ENCODE data around the gene UBE3B. TPM values are rescaled to one million over a fixed set of nuclear protein-coding genes. Genes with fewer than 3 reads are reported as not detected.

Gene UBE3B
- polyA plus RNA-seq, 1 donor, result 22.3 TPM

DNA sequence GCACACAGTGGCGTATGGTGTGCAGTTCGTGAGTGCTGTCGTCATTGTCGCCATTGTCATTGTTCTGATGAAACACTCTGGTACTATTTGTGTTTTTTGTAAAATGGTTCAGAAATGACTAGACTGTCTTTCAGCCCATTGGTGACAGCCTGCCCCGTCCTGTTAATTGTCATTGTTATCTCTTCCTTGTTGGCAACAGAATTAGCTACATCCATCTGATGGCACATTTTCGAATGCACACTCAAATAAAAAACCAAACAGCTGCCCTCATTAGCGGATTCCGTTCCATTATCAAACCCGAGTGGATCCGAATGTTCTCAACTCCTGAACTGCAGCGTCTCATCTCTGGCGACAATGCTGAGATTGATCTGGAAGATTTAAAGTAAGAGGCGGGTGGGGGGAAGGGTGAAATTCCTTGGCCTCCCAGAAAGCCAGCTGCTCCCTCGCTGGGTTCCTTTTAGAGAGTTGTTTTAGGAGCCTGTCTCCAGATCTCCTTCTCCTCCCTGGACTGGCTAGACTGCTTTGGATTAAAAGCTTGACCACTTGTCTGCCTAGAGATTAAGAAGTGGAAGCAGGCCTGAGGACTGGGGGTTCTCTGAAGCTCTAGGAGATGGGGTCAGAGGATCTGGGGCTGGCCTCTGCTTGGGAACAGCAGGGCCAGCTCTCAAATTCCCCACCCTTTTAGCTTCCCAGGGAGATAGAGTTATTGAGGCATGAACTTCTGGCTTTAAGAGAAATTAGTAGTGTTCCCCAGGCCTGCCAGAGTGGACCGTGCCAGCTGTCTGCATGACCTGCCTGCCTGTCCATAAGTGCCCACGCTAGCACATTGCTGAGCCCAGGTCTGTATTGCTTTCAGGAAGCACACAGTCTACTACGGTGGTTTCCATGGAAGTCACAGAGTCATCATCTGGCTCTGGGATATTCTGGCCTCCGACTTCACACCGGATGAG, 52.5 kb downstream of the UBE3B start:
- DNase-seq (ENCODE audit: low read depth), result no peak

DNA sequence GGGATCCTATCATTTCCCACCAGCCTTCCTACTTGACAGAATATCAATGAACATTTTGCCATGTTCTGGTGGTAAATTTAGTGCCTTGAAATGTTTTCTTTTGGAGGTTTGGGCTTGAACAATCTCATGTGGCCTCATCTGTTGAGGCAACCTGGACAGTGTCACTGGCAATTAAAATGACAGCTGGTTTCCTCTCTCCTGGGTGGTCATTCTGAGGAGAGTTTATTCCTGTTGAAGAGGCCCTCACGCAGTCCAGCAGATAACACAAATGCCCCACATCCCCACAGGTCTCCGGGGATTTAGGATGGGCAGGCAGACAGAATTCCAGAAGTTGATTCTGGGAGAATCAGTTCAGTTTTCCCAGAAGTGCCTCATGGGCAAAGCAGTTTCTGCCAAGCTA, 54.0 kb downstream of the UBE3B start:
- DNase-seq (ENCODE audit: low read depth), result no peak

DNA sequence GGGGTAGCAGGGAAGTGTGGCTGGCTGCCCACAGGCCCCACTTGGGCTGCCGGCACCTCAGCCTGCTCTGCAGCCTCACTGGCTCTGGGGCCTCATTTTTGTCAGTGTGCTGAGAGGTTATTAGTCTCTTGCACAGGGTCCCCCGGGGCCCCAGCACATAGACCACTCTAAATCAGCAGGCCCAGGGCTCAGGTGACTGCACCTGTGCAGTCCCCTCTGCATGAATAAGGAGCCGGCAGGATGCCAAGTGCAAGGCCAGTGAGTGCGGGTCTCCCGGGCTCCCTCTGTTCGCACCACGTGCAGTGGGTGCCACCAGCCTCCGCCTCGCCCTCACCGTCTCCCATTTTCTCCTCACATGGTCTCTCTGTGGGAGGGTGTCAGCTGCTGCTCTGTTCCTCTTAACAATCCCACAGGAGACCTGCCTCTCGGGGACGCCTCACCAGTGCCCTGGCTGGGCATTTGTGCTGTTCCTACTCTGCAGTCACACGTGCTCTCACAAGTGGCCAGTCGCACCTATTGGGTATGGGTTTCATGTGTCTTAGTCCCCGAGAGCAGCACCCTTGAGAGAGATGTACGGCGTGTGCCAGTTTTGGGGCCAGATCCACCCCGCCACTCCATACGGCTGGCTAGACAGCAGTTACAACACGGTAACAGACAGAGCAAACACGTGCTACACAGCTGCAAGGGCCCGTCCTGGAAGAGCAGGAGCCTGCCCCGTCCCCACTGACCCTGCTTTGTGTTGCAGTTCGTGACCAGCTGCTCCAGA, 55.5 kb downstream of the UBE3B start:
- DNase-seq (ENCODE audit: low read depth), result no peak

DNA sequence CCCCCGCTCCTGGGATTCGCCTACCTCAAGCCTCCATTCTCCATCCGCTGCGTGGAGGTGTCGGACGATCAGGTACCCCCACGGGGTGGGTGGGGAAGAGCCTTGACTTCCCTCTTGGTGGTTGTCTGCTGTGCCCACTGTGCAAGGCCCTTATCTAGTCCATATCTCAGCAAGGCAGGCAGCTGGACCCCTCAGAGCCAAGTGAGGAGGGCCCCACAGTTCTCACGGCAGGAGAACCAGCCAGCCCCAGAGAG, 56.0 kb downstream of the UBE3B start:
- DNase-seq (ENCODE audit: low read depth), result no peak

DNA sequence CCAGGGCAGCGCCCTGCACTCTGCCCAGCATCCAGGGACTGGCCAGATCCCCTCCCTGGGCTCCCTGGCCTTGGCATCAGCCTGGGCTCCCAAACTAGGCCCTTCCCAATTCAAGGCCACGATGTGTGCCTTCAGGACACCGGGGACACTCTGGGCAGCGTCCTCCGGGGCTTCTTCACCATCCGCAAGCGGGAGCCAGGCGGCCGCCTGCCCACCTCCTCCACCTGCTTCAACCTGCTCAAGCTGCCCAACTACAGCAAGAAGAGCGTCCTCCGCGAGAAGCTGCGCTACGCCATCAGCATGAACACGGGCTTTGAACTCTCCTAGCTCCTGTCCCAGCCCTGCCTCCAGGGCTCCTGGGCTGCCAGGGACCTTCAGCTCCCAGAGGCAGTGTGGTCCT, 57.0 kb downstream of the UBE3B start:
- no peak for DNase-seq (ENCODE audit: low read depth)

DNA sequence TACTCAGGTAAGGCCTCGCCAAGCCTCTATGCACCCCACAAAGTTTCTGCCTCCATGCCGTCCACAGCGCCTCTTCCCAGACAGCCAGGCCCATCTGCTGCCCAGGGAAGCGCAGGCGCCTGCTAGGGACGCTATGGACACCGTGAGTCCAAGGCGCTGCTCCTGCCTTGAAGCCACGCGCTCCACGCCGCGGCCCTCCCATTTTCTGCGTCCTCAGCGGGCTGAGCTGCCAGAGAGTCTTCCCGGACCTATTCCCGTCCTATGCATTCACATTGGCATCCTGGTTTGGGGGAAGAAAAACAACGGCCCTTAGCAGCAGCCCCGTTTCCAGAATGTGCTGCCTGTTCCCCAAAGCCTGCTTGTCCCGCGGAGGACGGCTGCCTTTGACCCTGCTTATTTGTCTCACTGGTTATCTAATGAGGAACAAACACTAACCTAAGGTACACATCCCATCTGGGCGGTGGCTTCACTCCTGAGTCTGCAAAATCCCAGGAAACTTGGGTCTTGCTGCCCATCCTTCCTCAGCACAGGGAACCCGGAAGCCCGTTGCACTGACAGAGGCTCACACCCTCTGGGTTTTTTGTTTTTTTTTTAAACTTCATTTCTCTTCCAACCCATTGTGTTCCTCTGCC, 57.9 kb downstream of the UBE3B start:
- DNase-seq (ENCODE audit: low read depth), result no peak

DNA sequence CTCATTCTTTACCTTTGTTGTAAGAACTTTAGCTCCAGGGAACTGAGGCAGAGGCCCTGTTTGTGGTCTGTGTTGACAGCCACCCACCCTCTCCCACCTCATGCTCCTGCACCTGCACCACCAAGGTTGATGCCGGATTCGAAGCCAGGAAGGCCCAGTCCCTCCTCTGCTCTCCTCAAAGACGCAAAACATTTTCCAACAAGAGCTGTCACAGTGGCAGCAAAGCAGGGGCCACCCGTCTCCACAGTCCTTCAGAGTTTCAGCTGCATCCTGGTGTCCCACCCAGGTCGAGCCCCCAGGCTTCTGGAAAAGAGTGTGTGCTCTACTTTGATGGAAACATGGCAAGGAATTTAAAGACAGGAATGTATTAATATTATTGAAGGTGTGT, 58.4 kb downstream of the UBE3B start:
- DNase-seq (ENCODE audit: low read depth), result no peak

DNA sequence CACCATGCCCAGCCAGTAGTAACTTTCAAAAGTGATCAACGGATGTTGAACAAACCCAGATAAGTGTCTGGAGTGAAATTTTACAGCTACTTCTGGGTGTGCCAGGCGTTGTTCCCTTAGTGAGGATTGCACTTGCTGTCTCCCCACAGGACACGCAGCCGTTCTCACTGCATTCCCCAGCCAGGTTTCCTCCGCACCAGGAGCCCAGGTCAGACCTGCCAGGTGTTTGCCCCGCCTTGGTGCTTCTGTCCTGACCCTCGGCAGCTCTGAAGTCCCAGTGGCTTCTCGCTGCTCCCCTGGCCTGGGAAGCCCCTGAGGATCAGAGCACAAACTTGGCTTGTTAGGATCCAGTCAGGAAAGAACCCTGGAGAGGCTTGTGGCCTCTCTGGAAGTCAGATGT, 59.7 kb downstream of the UBE3B start:
- DNase-seq (ENCODE audit: low read depth), result no peak

DNA sequence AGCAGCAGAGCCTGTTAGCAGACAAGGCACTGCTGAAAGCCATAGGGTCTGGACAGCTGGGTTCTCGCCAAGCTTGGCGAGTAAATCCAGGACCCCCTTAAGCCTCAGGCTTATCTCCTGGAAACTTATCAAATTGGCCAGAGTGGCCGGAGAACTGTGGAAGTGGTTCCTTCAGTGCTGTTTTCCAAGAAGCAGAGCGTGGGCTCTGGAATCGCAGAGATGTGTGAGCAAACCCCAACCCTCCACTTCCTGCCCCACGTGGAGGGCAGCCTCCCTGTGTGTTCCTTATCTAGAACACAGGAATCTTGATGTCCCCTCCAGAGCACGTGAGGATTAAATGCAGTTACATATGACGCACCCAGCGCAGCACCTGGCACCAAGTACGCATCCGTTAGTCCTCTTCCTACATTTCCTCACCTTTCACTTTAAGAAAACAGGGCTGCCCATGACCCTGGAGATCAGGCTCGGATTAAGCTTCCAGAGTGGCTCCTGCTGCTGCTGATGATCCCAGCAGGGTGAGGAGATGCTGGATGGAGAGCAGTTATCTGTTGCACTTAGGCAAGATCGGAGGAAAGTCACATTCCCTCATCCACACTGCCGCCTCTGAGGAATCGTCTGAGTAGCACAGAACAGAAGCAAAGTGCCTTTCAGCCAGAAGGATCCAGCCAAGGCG, 60.9 kb downstream of the UBE3B start:
- no peak for DNase-seq (ENCODE audit: low read depth)

DNA sequence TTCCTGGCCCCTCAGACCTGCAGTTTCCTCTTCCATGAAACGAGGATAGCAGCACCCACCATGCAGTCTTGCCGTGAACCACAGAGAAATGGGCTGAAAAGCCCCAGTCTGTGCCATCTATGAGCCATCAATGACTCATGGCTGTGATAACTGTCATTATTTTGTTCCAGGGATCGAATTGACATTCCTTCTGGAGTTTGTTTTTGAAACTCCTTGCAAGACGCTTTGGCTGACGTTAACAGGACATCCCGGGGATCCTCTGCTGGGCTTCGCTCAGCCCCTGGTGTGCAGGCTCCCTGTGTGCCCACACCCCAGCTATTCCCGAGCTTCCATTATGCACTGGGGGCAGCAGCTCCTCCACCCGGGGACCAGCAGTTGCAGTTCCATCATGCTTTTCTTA, 62.1 kb downstream of the UBE3B start:
- no peak for DNase-seq (ENCODE audit: low read depth)

DNA sequence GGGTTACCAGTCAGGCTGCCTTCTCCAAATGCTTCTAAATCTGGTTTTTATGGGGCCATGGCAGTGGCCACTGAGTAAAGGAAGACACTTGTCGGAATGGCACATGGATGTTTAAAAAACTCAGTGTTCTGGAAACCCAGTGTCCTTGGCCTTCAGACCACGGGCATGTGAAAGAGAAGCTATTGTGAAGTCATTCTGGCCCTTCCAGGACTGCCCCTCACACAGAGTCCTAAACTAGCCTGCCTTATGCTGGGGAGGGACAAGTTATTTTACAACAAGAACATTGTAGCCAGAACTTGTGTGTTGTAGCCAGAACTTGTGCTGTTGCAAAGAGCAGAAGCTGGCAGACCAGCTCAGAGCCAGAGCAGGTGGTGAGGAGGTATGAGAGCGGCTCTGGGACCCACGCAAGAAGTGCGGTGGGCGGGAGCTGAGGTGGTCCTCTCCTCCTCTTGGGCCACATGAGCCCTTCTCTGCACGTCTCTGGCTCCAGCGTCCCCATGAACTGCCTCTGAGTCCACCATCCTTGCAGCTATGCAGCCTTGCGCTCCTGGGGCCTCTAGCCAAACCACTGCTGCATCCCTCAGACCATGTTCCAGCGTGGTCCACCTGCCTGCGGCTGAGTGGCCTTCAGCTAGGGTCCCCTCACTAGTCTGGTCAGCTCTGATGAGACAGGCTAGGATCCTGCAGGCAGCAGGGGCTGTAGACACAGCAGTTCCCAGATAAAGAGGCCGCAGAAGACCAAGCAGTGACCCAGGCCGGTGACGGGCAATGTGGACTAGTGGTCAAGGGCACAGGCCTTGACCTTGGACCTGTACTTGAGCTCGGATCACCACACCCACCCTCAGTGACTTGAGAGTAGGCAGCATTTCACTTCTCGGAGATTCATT, 63.3 kb downstream of the UBE3B start:
- no peak for DNase-seq (ENCODE audit: low read depth)

DNA sequence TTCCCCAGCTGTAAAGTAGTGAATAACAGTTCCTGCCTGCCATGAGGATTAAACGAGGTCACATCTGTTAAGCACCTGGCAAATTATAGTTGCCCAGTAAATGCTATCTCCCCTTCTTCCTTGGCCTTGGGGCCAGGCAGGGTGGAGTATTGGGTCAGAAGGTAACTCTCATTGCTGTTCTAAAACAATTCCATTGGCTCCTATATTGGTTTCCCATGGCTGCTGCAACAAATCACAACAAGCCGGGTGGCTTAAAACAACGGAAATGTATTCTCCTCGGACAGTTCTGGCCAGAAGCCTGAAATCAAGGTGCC, 63.9 kb downstream of the UBE3B start:
- no peak for DNase-seq (ENCODE audit: low read depth)

DNA sequence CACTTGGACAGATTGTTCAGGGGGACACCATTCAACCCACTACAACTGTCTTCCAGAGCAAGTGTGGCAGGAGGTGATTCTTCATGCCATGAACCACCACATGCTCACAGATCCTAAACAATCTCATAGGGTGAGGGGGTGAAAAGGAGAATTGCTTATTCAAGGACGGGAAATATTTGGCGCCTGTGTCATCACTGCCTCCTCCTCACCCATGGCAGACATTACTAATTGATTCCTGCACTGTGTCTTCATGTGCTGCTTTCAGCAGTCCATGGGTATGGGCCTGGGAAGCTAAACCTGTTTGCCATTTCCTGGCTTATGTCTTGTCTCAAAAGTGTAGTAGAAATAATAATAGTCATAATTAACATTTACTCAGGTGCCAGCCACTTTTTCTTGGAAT, 64.6 kb downstream of the UBE3B start:
- DNase-seq (ENCODE audit: low read depth), result no peak

DNA sequence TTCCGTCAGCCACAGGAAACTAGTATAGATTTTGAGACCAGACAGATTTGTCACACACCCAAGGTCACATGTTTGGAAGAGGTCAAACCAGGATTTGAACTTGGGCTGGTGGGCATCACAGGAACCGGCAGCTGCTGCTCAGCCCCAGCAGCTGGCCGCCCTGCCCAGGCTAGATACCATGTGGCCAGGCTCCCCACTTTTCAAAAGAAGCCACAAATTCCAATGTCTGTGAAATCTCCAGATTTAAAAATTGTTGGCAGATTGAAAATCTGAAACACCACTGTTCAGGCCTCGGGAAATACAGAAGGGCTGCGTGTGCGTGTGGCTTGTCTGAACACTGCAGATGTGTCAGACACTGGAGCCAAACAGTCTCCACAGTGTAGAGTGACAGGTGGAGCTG, 65.4 kb downstream of the UBE3B start:
- DNase-seq (ENCODE audit: low read depth), result no peak

DNA sequence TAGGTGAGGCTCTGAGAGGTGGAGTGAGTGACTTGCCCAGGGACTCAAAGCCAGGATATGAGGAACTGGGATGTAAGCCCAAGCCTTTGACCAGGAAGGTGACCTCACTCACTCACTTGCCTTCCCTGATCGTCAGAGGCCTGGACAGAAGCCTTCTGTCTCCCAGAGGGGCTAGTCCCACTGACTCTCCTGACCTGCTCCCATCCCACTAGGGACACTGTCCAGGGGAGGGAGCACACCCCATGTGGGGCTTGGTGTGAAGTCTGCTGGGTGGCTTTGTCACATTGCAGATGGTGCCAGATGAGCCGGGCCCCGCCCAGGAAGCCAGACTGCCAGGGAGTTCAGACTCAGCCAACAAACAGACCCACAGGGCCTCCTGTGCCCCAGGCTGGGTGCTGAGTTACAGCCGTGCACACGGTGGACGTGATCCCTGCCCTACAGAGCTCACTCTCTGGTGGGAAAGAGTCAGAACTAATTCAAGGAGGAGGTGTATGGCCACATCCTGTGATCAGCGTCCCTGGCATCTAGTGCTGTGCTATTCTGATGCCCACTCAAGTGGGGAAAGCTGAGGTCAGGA, 67.6 kb downstream of the UBE3B start:
- no peak for DNase-seq (ENCODE audit: low read depth)

DNA sequence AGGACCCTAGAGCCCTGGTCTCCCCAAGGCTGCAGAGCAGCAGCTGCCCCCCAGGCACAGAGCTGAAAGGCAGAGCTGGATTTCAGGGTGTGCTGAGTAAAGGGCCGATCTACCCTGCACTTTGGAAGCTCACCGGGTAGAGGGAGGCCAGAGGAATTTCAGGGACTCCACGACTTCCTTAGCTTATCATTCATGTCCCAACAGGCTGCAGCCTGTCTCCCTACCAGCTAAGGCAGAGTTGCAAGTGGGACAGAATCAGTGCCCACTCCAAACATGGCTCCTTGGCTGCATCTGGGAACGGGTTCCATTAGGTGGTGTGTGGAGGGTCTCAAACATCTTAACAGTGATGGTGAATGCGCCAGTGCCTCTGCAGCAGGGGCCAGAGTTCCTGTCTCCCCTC, 68.4 kb downstream of the UBE3B start:
- DNase-seq (ENCODE audit: low read depth), result no peak

DNA sequence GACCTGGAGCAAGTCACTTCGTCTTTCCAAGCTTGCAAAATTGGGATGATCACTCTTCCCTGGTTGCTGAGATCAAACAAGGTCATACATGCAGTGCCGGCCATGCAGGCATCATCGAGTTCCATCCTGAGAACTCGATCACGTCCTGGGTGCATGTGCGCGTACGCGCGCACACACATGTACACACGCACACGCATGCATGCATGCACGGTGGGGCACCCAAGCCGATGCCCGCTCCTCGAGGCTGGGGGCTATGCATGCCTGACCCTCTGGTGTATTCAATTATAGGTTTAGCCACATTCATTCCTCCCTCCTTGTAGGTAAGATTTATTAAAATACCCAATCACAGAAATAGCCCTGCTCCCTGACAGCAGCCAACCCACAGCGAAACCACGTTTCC, 69.9 kb downstream of the UBE3B start:
- no peak for DNase-seq (ENCODE audit: low read depth)

DNA sequence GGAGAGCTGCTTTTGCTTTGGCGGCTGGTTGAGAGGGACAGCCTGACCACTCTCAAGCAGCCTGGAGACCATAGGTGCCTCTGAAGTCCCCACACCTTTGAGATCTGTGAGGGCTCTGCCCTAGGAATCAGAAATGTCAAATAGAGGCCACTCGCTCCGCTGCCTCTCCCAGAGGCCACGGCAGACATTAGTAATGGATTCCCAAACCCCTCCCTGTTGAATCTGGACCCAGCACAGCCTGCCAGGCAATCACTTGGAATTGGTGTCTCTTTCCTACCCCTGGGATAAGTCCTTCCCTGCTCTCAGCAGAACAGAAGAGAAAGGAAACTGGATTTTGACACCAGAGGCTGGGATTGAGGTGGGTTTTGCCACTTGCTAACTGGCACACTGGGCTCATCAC, 70.8 kb downstream of the UBE3B start:
- DNase-seq (ENCODE audit: low read depth), result no peak

DNA sequence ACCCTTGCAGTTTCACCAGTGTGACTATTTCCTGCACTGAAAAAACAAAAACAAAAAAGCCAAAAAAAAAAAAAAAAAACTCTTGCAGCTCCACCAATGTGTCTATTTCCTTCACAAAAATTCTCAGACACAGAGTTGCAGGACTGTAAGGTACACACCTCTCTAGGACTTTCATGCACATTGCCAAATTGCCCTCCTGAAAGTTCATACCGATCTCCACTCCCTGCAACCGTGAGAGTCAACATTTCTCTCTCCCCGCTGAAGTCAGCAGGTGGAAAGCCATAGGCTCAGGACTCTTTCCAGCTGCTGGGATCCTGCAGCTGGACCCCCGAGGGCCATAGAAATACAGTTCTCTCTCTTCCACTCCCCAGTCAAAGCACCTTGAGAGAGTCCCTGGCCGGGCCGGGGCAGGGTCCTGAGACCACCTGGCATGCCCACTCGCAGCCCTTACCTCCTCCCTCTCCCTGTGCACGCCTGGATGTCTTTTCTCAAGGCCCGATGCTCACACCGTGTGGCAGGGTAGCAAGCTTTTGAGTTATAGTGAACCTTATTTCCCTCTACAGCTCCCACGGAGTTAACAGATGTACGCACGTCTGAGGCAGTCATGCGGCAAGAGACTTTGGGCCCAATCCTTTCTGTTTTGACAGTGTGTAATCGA, 72.3 kb downstream of the UBE3B start:
- no peak for DNase-seq (ENCODE audit: low read depth)

DNA sequence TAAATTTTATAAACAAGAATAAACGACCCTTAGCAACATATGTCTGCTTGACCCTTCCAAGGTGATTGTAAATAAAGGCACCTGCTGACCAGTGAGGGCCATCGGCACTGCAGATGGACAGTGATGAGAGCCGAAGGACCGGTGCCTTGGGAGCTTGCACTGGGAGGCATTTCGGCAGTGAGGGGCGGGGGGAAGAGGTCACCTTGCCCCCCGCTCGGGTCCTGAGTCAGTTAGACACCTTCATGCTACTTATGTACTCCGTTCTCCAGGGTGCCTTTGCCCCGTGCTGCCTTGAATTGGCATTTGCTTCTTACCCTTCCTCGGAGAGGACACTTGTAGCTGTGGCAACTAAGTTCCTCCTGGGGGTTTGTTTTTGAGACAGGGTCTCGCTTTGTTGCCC, 72.8 kb downstream of the UBE3B start:
- DNase-seq (ENCODE audit: low read depth), result no peak

DNA sequence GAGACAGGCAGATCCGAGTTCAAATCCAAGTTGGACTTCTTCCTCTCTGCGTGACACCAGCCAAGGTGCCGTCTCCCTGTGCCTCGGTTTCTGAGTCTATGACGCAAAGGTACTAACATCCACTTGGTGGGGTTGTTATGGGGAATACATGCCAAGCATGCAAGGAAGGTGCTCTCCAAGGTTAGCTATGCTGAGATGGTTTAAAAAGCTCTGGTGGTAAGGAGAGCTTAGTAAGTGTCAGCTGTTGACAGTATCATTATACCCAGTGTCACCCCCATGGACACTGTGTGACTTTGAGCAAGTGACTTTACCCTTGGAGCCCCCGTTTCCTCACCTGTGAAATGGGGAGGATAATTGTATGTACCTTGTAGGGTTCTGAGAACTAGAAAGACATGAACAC, 73.7 kb downstream of the UBE3B start:
- no peak for DNase-seq (ENCODE audit: low read depth)

Data from forelimb muscle (tissue), 1 donor.